Endothelial cell of umbilical vein (primary cell): ENCODE results near the gene MED26.

Source experiments
- EZH2 ChIP-seq: IDR thresholded peaks from 2 replicates; pipeline ENCODE4 v1.6.1; 2012; ENCODE audit warnings: borderline replicate concordance, low read depth, mild to moderate bottlenecking, moderate library complexity, low read length, inconsistent platforms; ENCODE audit not compliant: severe bottlenecking
- FOS ChIP-seq: IDR thresholded peaks from 2 replicates; pipeline ENCODE4 v1.6.1; 2011; ENCODE audit warnings: mild to moderate bottlenecking, low read length, moderate library complexity, borderline replicate concordance; ENCODE audit not compliant: insufficient read depth
- GATA2 ChIP-seq: IDR thresholded peaks from 2 replicates; pipeline ENCODE4 v1.7.0; 2011; ENCODE audit warnings: low read depth, mild to moderate bottlenecking, moderate library complexity, mixed read lengths, low read length; ENCODE audit not compliant: insufficient read length, insufficient read depth
- JUN ChIP-seq: IDR thresholded peaks from 2 replicates; pipeline ENCODE4 v1.6.1; 2011; ENCODE audit warnings: borderline replicate concordance, low read depth; ENCODE audit not compliant: insufficient read length, insufficient read depth
- MYC ChIP-seq: IDR thresholded peaks from one replicate; pipeline ENCODE4 v1.6.1; 2011; ENCODE audit warnings: mild to moderate bottlenecking, low read depth, low read length
- POLR2A ChIP-seq: IDR thresholded peaks from 2 replicates; pipeline ENCODE4 v1.6.1; 2012; ENCODE audit warnings: low read depth, mild to moderate bottlenecking, control low read depth, low read length
- POLR2AphosphoS5 ChIP-seq: IDR thresholded peaks from 2 replicates; pipeline ENCODE4 v1.6.1; 2012; ENCODE audit warnings: low read depth, mild to moderate bottlenecking, control low read depth, low read length, moderate library complexity; ENCODE audit not compliant: insufficient read depth
- TF ChIP-seq, protein P1 (sequence below), 2 donors: IDR thresholded peaks; 1 replicate in 1 of 2; 2 replicates in 1 of 2; pipeline ENCODE4 v1.5.1; 2011; ENCODE audit warnings: low read length in 2 of 2, mild to moderate bottlenecking in 2 of 2, moderate library complexity in 2 of 2, control low read depth in 1 of 2, inconsistent platforms in 1 of 2, low read depth in 1 of 2; ENCODE audit not compliant: insufficient read depth in 1 of 2; ENCODE audit errors: extremely low read depth in 1 of 2
- TF ChIP-seq, protein P2 (sequence below): IDR thresholded peaks from 2 replicates; pipeline ENCODE4 v1.6.1; 2011; ENCODE audit not compliant: insufficient read depth, insufficient read length

DNA sequence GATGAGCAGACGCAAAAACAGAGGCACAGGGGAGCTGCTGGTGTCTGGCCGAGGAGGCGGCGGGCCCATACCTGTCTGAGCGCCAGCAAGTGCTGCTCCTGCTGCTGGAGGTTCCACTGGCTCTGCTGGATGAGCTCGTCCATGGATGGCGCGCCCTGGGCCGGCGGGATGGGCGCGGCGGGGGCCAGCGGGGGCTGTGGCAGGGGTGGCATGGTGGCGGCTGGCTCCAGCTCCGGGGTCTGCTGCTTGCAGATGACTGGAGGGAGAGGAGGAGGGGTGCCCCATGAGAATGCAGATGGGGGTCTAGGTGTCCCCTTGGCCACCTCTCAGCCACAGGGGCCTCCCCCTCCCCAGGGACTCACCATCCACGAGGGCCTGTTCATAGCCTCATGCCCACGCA lies 92.6 kb downstream of the MED26 start:
- TF ChIP-seq, protein P1, sequence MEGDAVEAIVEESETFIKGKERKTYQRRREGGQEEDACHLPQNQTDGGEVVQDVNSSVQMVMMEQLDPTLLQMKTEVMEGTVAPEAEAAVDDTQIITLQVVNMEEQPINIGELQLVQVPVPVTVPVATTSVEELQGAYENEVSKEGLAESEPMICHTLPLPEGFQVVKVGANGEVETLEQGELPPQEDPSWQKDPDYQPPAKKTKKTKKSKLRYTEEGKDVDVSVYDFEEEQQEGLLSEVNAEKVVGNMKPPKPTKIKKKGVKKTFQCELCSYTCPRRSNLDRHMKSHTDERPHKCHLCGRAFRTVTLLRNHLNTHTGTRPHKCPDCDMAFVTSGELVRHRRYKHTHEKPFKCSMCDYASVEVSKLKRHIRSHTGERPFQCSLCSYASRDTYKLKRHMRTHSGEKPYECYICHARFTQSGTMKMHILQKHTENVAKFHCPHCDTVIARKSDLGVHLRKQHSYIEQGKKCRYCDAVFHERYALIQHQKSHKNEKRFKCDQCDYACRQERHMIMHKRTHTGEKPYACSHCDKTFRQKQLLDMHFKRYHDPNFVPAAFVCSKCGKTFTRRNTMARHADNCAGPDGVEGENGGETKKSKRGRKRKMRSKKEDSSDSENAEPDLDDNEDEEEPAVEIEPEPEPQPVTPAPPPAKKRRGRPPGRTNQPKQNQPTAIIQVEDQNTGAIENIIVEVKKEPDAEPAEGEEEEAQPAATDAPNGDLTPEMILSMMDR (IDR thresholded peaks at IDR 0.05; ENCODE audit: extremely low read depth in 1 of 2, insufficient read depth in 1 of 2, low read depth in 1 of 2, low read length in 2 of 2) = no peak
- TF ChIP-seq POLR2A (no peak), POLR2AphosphoS5 (no peak), JUN (no peak), EZH2 (no peak), FOS (no peak), GATA2 (no peak), MYC (no peak)
- TF ChIP-seq, protein P2, sequence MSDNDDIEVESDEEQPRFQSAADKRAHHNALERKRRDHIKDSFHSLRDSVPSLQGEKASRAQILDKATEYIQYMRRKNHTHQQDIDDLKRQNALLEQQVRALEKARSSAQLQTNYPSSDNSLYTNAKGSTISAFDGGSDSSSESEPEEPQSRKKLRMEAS = no peak
